Measurements from ENCODE around the gene ALG14. TPM values are rescaled to one million over a fixed set of nuclear protein-coding genes. Genes with fewer than 3 reads are reported as not detected.
"Not testable (repeated sequence)": the region's sequence is repeated elsewhere in the genome, so short reads cannot be mapped to it uniquely, and the experiment has no call there.

Gene ALG14
- total RNA-seq, 1 donor: 4.7 TPM

DNA sequence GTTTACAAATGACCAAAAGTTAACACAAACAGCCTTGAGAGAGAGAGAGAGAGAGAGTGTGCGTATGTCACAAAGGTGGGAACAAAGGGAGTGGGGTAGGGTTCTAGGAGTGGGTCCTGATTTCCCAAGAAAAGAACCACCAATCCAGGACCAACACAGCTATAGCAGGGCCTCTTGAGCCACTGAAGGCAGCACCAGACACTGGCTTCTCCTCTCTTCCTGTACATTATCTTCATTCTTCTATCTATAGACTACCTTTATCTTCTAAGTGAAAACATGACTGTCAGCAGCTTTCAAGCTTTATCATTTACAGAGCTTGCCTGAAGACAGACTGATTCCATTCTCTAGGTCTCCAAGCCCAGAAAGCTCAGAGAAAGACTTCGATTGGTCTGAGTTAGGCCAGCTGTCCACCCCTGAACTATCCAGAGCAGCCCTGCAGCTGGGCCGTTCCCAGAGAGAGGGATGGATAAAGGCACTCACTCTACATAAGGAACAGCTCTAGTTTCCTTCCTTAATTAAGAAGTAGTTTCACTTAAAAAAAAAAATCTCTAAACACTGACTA lies 11.2 kb downstream of the ALG14 start:
- no peak for DNase-seq (ENCODE audit: low read depth)
- TF ChIP-seq, protein P1, sequence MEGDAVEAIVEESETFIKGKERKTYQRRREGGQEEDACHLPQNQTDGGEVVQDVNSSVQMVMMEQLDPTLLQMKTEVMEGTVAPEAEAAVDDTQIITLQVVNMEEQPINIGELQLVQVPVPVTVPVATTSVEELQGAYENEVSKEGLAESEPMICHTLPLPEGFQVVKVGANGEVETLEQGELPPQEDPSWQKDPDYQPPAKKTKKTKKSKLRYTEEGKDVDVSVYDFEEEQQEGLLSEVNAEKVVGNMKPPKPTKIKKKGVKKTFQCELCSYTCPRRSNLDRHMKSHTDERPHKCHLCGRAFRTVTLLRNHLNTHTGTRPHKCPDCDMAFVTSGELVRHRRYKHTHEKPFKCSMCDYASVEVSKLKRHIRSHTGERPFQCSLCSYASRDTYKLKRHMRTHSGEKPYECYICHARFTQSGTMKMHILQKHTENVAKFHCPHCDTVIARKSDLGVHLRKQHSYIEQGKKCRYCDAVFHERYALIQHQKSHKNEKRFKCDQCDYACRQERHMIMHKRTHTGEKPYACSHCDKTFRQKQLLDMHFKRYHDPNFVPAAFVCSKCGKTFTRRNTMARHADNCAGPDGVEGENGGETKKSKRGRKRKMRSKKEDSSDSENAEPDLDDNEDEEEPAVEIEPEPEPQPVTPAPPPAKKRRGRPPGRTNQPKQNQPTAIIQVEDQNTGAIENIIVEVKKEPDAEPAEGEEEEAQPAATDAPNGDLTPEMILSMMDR (IDR thresholded peaks at IDR 0.05; ENCODE audit: insufficient read depth, low read depth, low read length): no peak
- H3K4me3 ChIP-seq (ENCODE audit: low read depth, low read length): no peak overlapping the region

DNA sequence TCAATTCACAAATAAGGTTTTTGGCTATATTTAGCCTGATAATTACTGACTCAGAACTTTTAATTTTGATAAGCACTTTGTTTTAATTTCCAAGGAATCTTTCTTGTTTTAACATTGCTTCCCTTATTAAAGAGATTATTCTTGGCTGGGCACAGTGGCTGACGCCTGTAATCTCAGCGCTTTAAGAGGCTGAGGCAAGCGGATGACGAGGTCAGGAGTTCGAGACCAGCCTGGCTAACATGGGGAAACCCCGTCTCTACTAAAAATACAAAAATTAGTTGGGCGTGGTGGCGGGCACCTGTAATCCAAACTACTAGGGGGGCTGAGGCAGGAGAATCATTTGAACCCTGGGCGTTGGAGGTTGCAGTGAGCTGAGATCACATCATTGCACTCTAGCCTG lies 13.8 kb downstream of the ALG14 start:
- no peak for DNase-seq (ENCODE audit: low read depth)

DNA sequence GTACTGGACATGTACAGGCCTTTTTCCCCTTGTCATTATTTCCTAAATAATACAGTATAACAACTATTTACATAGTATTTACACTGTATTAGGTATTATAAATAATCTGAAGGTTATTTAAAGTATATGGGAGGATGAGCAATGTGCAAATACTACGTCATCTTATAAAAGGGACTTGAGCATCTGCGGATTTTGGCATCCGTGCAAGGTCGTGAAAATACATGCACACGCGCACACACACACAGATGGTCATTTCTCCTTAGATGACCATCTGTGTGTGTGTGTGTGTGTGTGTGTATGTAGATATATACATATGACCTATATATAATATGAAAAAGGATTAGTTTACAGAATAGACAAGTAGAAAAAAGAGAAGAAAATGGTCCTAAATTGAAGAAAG lies 15.4 kb downstream of the ALG14 start:
- no peak overlapping the region for H3K4me3 ChIP-seq (ENCODE audit: low read depth, low read length)
- TF ChIP-seq, protein P1 (IDR thresholded peaks at IDR 0.05; ENCODE audit: insufficient read depth, low read depth, low read length): no peak
- no peak for DNase-seq (ENCODE audit: low read depth)

More for the DNA sequence above, 13.8 kb downstream of the ALG14 start:
- no peak overlapping the region for H3K4me3 ChIP-seq (ENCODE audit: low read depth, low read length)
- TF ChIP-seq, protein P1 (IDR thresholded peaks at IDR 0.05; ENCODE audit: insufficient read depth, low read depth, low read length): no peak

DNA sequence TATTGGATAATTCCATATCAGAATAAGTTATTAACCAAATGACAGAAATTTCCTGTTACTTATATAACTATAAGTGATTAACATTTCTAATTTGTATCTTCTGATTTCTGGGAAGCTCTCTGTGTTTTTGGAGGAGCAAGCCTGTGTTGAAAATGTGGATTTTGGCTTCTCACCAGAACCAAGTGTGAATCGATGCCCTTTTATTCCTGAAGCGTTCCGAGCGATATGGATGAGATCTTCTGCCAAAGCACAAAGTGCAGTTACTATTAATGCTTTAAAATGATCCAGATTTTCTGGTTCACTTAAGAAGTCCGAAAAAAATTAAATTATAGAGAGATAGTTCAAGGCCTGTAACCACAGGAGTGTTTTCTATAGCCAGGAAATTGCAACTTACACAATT lies 22.8 kb downstream of the ALG14 start:
- TF ChIP-seq, protein P1 (IDR thresholded peaks at IDR 0.05; ENCODE audit: insufficient read depth, low read depth, low read length): no peak
- DNase-seq (ENCODE audit: low read depth): no peak

DNA sequence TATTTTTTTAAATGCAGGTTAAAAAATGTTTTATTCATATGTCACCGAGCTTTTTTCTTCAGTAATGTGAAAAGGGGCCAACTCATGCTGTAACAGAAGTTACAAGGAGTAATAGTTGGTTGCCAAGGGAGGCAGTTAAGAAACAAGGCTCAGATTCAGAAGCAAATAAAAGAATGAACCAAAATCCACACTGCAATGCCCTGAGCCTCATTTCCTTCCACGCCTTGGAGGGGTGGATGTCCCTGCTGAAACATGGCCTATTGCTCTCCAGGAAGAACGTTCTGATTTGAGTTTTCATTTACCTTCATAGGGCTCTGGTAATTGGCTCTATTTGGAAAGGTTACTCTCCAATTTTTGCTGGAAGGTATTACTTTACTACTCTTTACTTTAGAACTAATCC lies 24.4 kb downstream of the ALG14 start:
- DNase-seq (ENCODE audit: low read depth): no peak
- TF ChIP-seq, protein P1 (IDR thresholded peaks at IDR 0.05; ENCODE audit: insufficient read depth, low read depth, low read length): no peak
- no peak overlapping the region for H3K4me3 ChIP-seq (ENCODE audit: low read depth, low read length)

More for the DNA sequence above, 22.8 kb downstream of the ALG14 start:
- no peak overlapping the region for H3K4me3 ChIP-seq (ENCODE audit: low read depth, low read length)

DNA sequence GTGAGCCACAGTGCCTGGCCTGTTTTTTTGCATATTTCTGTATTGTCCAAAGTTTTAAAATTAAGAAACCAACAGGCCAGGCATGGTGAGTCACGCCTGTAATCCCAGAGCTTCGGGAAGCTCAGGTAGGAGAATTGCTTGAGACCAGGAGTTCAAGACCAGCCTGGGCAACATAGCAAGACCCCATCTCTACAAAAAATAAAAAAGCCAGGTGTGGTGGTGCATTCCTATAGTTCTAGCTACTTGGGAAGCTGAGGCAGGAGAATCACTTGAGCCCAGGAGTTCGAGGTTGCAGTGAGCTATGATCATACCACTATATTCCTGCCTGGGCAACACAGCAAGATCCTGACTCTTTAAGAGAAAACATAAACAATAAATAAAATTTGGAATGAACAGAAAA lies 25.1 kb downstream of the ALG14 start:
- H3K4me3 ChIP-seq (ENCODE audit: low read depth, low read length); DNase-seq (ENCODE audit: low read depth): not testable (repeated sequence)

DNA sequence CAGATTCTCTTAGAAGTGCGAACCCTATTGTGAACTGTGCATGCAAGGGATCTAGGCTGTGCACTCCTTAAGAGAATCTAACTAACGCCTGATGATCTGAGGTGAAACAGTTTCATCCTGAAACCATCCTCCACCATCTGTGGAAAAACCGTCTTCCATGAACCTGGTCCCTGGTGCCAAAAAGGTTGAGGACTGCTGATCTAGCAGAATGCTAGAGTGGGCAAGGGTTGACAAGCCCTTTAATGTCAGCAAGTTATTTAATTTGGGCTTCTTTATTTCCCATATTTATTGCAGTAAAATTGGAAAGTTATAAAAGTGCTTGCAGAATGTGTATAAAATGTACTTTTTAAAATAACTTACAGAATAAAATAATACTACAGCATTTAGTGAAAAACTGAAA lies 26.4 kb downstream of the ALG14 start:
- no peak for DNase-seq (ENCODE audit: low read depth)
- no peak overlapping the region for H3K4me3 ChIP-seq (ENCODE audit: low read depth, low read length)
- TF ChIP-seq, protein P1 (IDR thresholded peaks at IDR 0.05; ENCODE audit: insufficient read depth, low read depth, low read length): no peak
